HCT116 (cell line): ENCODE data around the gene KIF21B. TPM values are rescaled to one million over a fixed set of nuclear protein-coding genes. Genes with fewer than 3 reads are reported as not detected.

Experiments used
- ATAC-seq: fragments of 200-7000 bp; cut with Tn5 transposase; 2 replicates; pipeline ENCODE4 v1.9.1; 2020; ENCODE audit warnings: mild to moderate bottlenecking, moderate library complexity
- BruUV-seq: library from RNA; stranded (reverse); fragments of 400-500 nt; replicated peaks from 2 replicates; lab custom pipeline; 2021; lab: Mats Ljungman, UMichigan
- CTCF ChIA-PET: fragments of 300-600 bp; sonication (Branson Sonifier 250); formaldehyde crosslinking; loops from one replicate; lab custom pipeline; 2021; ENCODE audit warnings: antibody characterized with exemption; lab: Charles Lee
- POLR2A ChIA-PET: fragments of 300-600, 350-600 bp; sonication (Branson Sonifier 250); formaldehyde crosslinking; loops from one replicate; lab custom pipeline; 2021; ENCODE audit warnings: antibody characterized with exemption; lab: Charles Lee
- RAD21 ChIA-PET, 2 experiments: fragments of 300-600 bp; sonication (Branson Sonifier 250); formaldehyde crosslinking; loops; one replicate each; lab custom pipeline; 2023; ENCODE audit warnings: low total read pairs in 2 of 2; ENCODE audit not compliant: uncharacterized antibody in 2 of 2, unreplicated experiment in 2 of 2, low non-redundant PET in 1 of 2; lab: Charles Lee
- DNase-seq: peaks from one replicate; pipeline ENCODE4 v3.0.0-alpha.2; 2010; ENCODE audit warnings: low read depth, low spot score
- H2AFZ ChIP-seq: fragments of 200-600 bp; shearing (Covaris generic), sonication (generic); 2 replicates; pipeline ENCODE4 v1.6.1; 2017; ENCODE audit warnings: low read depth, mixed run types, mixed read lengths, antibody characterized with exemption, low read length; ENCODE audit not compliant: poor library complexity, severe bottlenecking
- H3K27ac ChIP-seq: 2 replicates; pipeline ENCODE4 v1.5.1; 2012; ENCODE audit warnings: low read depth, low read length
- H3K27me3 ChIP-seq: fragments of 200-600 bp; sonication (generic); 2 replicates; pipeline ENCODE4 v1.6.1; 2016; ENCODE audit warnings: mixed run types, low read length, mixed read lengths; ENCODE audit not compliant: insufficient read depth
- H3K36me3 ChIP-seq, 2 experiments: fragments of 200-500 bp in 1 of 2; fragments of 200-600 bp in 1 of 2; sonication (Bioruptor generic) in 1 of 2; sonication (generic) in 1 of 2; 2 replicates each; pipeline versions ENCODE4 v1.5.1 to v1.6.1; 2014 to 2016; ENCODE audit warnings: low read length in 2 of 2, inconsistent platforms in 1 of 2, mixed read lengths in 1 of 2, mixed run types in 1 of 2; ENCODE audit not compliant: insufficient read depth in 2 of 2, control insufficient read depth in 1 of 2
- H3K4me1 ChIP-seq, 2 experiments: fragments of 200-600 bp in 1 of 2; sonication (generic) in 1 of 2; 2 replicates each; pipeline versions ENCODE4 v1.5.1 to v1.6.1; 2012 to 2017; ENCODE audit warnings: low read length in 2 of 2, inconsistent platforms in 1 of 2, mild to moderate bottlenecking in 1 of 2, mixed read lengths in 1 of 2, mixed run types in 1 of 2, moderate library complexity in 1 of 2; ENCODE audit not compliant: insufficient read depth in 2 of 2, control insufficient read depth in 1 of 2
- H3K4me2 ChIP-seq: fragments of 200-600 bp; sonication (generic); 2 replicates; pipeline ENCODE4 v1.6.1; 2017; ENCODE audit warnings: mixed run types, low read length, mixed read lengths
- H3K4me3 ChIP-seq, 2 experiments: fragments of 200-600 bp in 1 of 2; sonication (generic) in 1 of 2; replicated peaks in 1 of 2; 2 replicates each; pipeline ENCODE4 v1.5.1; 2011 to 2016; ENCODE audit warnings: low read length in 2 of 2, control low read depth in 1 of 2, low read depth in 1 of 2, mild to moderate bottlenecking in 1 of 2, mixed read lengths in 1 of 2, mixed run types in 1 of 2
- H3K79me2 ChIP-seq: fragments of 200-600 bp; sonication (generic); 2 replicates; pipeline ENCODE4 v1.6.1; 2017; ENCODE audit warnings: mild to moderate bottlenecking, mixed run types, low read length, moderate library complexity, mixed read lengths; ENCODE audit not compliant: insufficient read depth
- H3K9ac ChIP-seq: fragments of 200-600 bp; sonication (generic); 2 replicates; pipeline ENCODE4 v1.6.1; 2016; ENCODE audit warnings: low read length, mixed read lengths
- H3K9me2 ChIP-seq: fragments of 200-600 bp; sonication (generic), shearing (Covaris generic); 2 replicates; pipeline ENCODE4 v1.6.1; 2017; ENCODE audit warnings: mixed run types, mild to moderate bottlenecking, moderate library complexity; ENCODE audit not compliant: insufficient read depth
- H3K9me3 ChIP-seq, 2 experiments: fragments of 200-500 bp in 1 of 2; fragments of 200-600 bp in 1 of 2; sonication (Bioruptor generic) in 1 of 2; sonication (generic) in 1 of 2; 2 replicates each; pipeline ENCODE4 v1.6.1; 2014 to 2017; ENCODE audit warnings: low read length in 2 of 2, mixed read lengths in 2 of 2, inconsistent platforms in 1 of 2, low read depth in 1 of 2, mild to moderate bottlenecking in 1 of 2, mixed run types in 1 of 2, moderate library complexity in 1 of 2; ENCODE audit not compliant: control insufficient read depth in 1 of 2, insufficient read depth in 1 of 2
- H4K20me1 ChIP-seq: fragments of 200-600 bp; sonication (generic), shearing (Covaris generic); 2 replicates; pipeline ENCODE4 v1.6.1; 2017; ENCODE audit warnings: mixed run types, mild to moderate bottlenecking, moderate library complexity; ENCODE audit not compliant: insufficient read depth
- CTCF ChIP-seq, 3 experiments: fragments of 200-600 bp in 1 of 3; sonication (generic) in 1 of 3; IDR thresholded peaks in 2 of 3; conservative IDR thresholded peaks in 1 of 3; 2 replicates each; pipeline ENCODE4 v1.5.1; 2012 to 2017; ENCODE audit warnings: low read depth in 2 of 3, low read length in 2 of 3, antibody characterized with exemption in 1 of 3, borderline replicate concordance in 1 of 3, control low read depth in 1 of 3, mild to moderate bottlenecking in 1 of 3, mixed read lengths in 1 of 3, mixed run types in 1 of 3, moderate library complexity in 1 of 3; ENCODE audit not compliant: insufficient read depth in 1 of 3
- EGR1 ChIP-seq: IDR thresholded peaks from 2 replicates; pipeline ENCODE4 v1.6.1; 2012; ENCODE audit warnings: low read depth
- ELF1 ChIP-seq: IDR thresholded peaks from 2 replicates; pipeline ENCODE4 v1.6.1; 2012; ENCODE audit warnings: low read depth, borderline replicate concordance
- EZH2 ChIP-seq: fragments of 200-600 bp; sonication (generic); IDR thresholded peaks from 2 replicates; pipeline ENCODE4 v1.6.1; 2017; ENCODE audit warnings: antibody characterized with exemption, mixed run types
- EZH2phosphoT487 ChIP-seq: fragments of 200-600 bp; IDR thresholded peaks from 2 replicates; pipeline ENCODE4 v1.6.1; 2018; ENCODE audit warnings: antibody characterized with exemption, borderline replicate concordance
- FOSL1 ChIP-seq: IDR thresholded peaks from 2 replicates; pipeline ENCODE4 v1.6.1; 2012; ENCODE audit warnings: low read depth
- JUND ChIP-seq: IDR thresholded peaks from 2 replicates; pipeline ENCODE4 v1.6.1; 2012
- POLR2AphosphoS5 ChIP-seq: IDR thresholded peaks from 2 replicates; pipeline ENCODE4 v1.6.1; 2011; ENCODE audit warnings: mild to moderate bottlenecking, low read depth, low read length, moderate library complexity
- RAD21 ChIP-seq: IDR thresholded peaks from 2 replicates; pipeline ENCODE4 v1.6.1; 2012; ENCODE audit warnings: low read depth, mild to moderate bottlenecking
- SIN3A ChIP-seq: IDR thresholded peaks from 2 replicates; pipeline ENCODE4 v1.6.1; 2012; ENCODE audit warnings: low read depth
- SP1 ChIP-seq: IDR thresholded peaks from 2 replicates; pipeline ENCODE4 v1.6.1; 2012; ENCODE audit warnings: low read depth
- SRF ChIP-seq: IDR thresholded peaks from 2 replicates; pipeline ENCODE4 v1.6.1; 2012; ENCODE audit warnings: low read depth
- TCF7L2 ChIP-seq: IDR thresholded peaks from 2 replicates; pipeline ENCODE4 v1.7.0; 2011; ENCODE audit warnings: borderline replicate concordance, inconsistent platforms; ENCODE audit not compliant: insufficient read depth, insufficient read length; ENCODE audit errors: extremely low read depth
- YY1 ChIP-seq: IDR thresholded peaks from 2 replicates; pipeline ENCODE4 v1.6.1; 2011; ENCODE audit warnings: low read length, low read depth, moderate library complexity, mild to moderate bottlenecking; ENCODE audit not compliant: insufficient replicate concordance; ENCODE audit errors: extremely low read depth
- ZFX ChIP-seq: fragments of 450-650 bp; IDR thresholded peaks from 2 replicates; pipeline ENCODE4 v1.6.1; 2017
- ZNF274 ChIP-seq: fragments of 200-500 bp; sonication (Bioruptor generic); IDR thresholded peaks from 2 replicates; pipeline ENCODE4 v1.6.1; 2014; ENCODE audit warnings: mild to moderate bottlenecking, low read depth, low read length, inconsistent platforms
- intact Hi-C: fragments of 100-400 bp; cut with micrococcal nuclease; formaldehyde crosslinking; loops from 2 replicates; pipeline ENCODE4 v1.10.0; 2022
- total RNA-seq: library from RNA; stranded (reverse); gene quantifications from one replicate; pipeline ENCODE4 v1.2.1, GENCODE V29; 2021; ENCODE audit not compliant: unreplicated experiment
- TF ChIP-seq, protein P1 (sequence below): IDR thresholded peaks from 2 replicates; pipeline ENCODE4 v1.6.1; 2011; ENCODE audit warnings: mild to moderate bottlenecking, low read length, moderate library complexity; ENCODE audit not compliant: insufficient replicate concordance; ENCODE audit errors: extremely low read depth
- TF ChIP-seq, protein P2 (sequence below): IDR thresholded peaks from 2 replicates; pipeline ENCODE4 v1.6.1; 2012
- TF ChIP-seq, protein P3 (sequence below): IDR thresholded peaks from 2 replicates; pipeline ENCODE4 v1.6.1; 2012; ENCODE audit warnings: low read depth

KIF21B gene
- total RNA-seq, 1 experiment from 2014 or later, result 6.1 TPM

DNA sequence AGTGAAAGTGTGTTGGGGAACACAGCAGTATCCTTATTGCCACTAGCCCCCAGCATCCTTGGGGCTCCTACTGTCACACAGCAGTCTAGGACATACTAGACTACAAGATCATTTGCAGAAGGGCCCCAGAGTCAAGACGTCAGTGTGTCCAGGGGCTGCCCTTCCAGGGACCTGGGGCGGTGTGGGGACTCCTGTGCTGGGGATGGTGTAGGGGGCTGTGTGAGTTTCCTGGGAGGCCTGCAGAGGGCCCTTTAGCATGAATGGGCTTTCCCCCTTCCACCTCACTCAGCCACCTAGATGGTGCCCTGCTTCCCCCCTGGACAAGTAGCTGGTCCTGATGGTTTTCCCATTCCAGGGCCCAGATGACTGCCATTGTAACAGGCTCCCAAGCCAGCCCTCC is 17.5 kb upstream of the KIF21B start:
- no peak overlapping the region for H3K9ac ChIP-seq
- ChIA-PET POLR2A (interaction anchor here (1.0 kb wide), 1 partner anchor 69 kb away, joined by 3 read pairs; no protein-coding TSS in a partner anchor), CTCF (interaction anchor here (1.2 to 4.1 kb wide), 3 partner anchors 21 to 68 kb away, joined by 3 to 44 read pairs (median 7); no protein-coding TSS in a partner anchor), RAD21 (interaction anchor here in 1 of 2 experiments (0.6 kb wide), 1 partner anchor 505 kb away, joined by 9 read pairs; no protein-coding TSS in a partner anchor)
- H3K4me1 ChIP-seq, result peaks cover 0 to 3% of the 10 kb centered on the region in 2 experiments; a peak in 1 of 4 replicates
- H3K36me3 ChIP-seq, result no peaks in the 10 kb centered on the region
- no peak for ATAC-seq
- intact Hi-C loops, result loop anchor here (10.0 kb wide), 1 partner anchor 486 kb away; no protein-coding TSS in a partner anchor
- no peak overlapping the region for H3K4me2 ChIP-seq
- TF ChIP-seq SP1 (no peak), ZFX (no peak), SRF (no peak), ZNF274 (no peak), FOSL1 (no peak), JUND (no peak), ELF1 (no peak), RAD21 (no peak), POLR2AphosphoS5 (no peak), YY1 (no peak), EZH2 (no peak), EGR1 (no peak), EZH2phosphoT487 (no peak), CTCF (IDR thresholded peaks at IDR 0.05 in 2 of 3, conservative IDR thresholded peaks at IDR 0.05 in 1 of 3; ENCODE audit: borderline replicate concordance in 1 of 3, insufficient read depth in 1 of 3, low read depth in 2 of 3, low read length in 2 of 3) (no peak), SIN3A (no peak), TCF7L2 (no peak)
- TF ChIP-seq, protein P1, sequence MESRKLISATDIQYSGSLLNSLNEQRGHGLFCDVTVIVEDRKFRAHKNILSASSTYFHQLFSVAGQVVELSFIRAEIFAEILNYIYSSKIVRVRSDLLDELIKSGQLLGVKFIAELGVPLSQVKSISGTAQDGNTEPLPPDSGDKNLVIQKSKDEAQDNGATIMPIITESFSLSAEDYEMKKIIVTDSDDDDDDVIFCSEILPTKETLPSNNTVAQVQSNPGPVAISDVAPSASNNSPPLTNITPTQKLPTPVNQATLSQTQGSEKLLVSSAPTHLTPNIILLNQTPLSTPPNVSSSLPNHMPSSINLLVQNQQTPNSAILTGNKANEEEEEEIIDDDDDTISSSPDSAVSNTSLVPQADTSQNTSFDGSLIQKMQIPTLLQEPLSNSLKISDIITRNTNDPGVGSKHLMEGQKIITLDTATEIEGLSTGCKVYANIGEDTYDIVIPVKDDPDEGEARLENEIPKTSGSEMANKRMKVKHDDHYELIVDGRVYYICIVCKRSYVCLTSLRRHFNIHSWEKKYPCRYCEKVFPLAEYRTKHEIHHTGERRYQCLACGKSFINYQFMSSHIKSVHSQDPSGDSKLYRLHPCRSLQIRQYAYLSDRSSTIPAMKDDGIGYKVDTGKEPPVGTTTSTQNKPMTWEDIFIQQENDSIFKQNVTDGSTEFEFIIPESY, result no peak
- TF ChIP-seq, protein P2, sequence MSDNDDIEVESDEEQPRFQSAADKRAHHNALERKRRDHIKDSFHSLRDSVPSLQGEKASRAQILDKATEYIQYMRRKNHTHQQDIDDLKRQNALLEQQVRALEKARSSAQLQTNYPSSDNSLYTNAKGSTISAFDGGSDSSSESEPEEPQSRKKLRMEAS, result no peak
- TF ChIP-seq, protein P3, sequence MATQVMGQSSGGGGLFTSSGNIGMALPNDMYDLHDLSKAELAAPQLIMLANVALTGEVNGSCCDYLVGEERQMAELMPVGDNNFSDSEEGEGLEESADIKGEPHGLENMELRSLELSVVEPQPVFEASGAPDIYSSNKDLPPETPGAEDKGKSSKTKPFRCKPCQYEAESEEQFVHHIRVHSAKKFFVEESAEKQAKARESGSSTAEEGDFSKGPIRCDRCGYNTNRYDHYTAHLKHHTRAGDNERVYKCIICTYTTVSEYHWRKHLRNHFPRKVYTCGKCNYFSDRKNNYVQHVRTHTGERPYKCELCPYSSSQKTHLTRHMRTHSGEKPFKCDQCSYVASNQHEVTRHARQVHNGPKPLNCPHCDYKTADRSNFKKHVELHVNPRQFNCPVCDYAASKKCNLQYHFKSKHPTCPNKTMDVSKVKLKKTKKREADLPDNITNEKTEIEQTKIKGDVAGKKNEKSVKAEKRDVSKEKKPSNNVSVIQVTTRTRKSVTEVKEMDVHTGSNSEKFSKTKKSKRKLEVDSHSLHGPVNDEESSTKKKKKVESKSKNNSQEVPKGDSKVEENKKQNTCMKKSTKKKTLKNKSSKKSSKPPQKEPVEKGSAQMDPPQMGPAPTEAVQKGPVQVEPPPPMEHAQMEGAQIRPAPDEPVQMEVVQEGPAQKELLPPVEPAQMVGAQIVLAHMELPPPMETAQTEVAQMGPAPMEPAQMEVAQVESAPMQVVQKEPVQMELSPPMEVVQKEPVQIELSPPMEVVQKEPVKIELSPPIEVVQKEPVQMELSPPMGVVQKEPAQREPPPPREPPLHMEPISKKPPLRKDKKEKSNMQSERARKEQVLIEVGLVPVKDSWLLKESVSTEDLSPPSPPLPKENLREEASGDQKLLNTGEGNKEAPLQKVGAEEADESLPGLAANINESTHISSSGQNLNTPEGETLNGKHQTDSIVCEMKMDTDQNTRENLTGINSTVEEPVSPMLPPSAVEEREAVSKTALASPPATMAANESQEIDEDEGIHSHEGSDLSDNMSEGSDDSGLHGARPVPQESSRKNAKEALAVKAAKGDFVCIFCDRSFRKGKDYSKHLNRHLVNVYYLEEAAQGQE, result no peak
- no peaks in the 10 kb centered on the region for H3K9me2 ChIP-seq
- H2AFZ ChIP-seq, result no peak overlapping the region
- H3K4me3 ChIP-seq, result no peak overlapping the region
- H4K20me1 ChIP-seq, result no peaks in the 10 kb centered on the region
- BruUV-seq, result no TSS peak
- H3K27ac ChIP-seq, result no peak overlapping the region
- peaks cover 7% of the 10 kb centered on the region; the same call in 1 of the 2 replicates for H3K27me3 ChIP-seq
- H3K9me3 ChIP-seq, result no peaks in the 10 kb centered on the region
- DNase-seq, result no peak
- H3K79me2 ChIP-seq, result no peaks in the 10 kb centered on the region
